ENCODE measurements around the gene STAG2.
"Not testable (repeated sequence)": the region's sequence is repeated elsewhere in the genome, so short reads cannot be mapped to it uniquely, and the experiment has no call there.

DNA sequence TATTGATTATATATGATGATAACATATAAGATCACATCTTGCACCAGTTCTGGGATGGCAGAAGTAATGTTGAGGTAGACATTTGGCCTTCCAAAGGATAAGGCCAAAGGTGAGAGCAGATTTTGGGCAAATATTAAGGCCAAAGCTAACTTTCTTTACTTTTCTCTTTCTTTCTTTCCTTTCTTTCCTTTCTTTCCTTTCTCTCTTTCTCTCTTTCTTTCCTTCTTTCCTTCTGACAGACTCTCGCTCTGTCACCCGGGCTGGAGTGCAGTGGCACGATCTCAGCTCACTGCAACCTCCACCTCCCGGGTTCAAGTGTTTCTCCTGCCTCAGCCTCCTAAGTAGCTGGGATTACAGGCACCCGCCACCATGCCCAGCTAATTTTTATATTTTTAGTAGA, 170.9 kb downstream of the STAG2 start:
- not testable (repeated sequence) for TF ChIP-seq POLR2AphosphoS5 (IDR thresholded peaks at IDR 0.05; ENCODE audit: low read depth, low read length); TAF1 (IDR thresholded peaks at IDR 0.05; ENCODE audit: borderline replicate concordance, low read depth, low read length)
